OCI-LY7 (cell line): ENCODE results near the gene ZFR2. TPM values are rescaled to one million over a fixed set of nuclear protein-coding genes. Genes with fewer than 3 reads are reported as not detected.

Experiments
- BruUV-seq: library from RNA; stranded (reverse); fragments of 400-500 nt; replicated peaks from 2 replicates; lab custom pipeline; 2021; lab: Mats Ljungman, UMichigan
- CTCF ChIA-PET: fragments of 300-600 bp; sonication (Branson Sonifier 250); formaldehyde crosslinking; loops from one replicate; lab custom pipeline; 2022; ENCODE audit warnings: antibody characterized with exemption; ENCODE audit not compliant: unreplicated experiment; lab: Charles Lee
- POLR2A ChIA-PET: fragments of 300-600 bp; sonication (Branson Sonifier 250); formaldehyde crosslinking; loops from one replicate; lab custom pipeline; 2022; ENCODE audit warnings: antibody characterized with exemption; lab: Charles Lee
- DNase-seq: peaks from one replicate; pipeline ENCODE4 v3.0.0-alpha.2; 2015; ENCODE audit warnings: low spot score
- H2AFZ ChIP-seq: fragments of 200-600 bp; sonication (generic), shearing (Covaris generic); 2 replicates; pipeline ENCODE4 v1.6.1; 2014; ENCODE audit warnings: mild to moderate bottlenecking, antibody characterized with exemption, low read length, moderate library complexity
- H3K27ac ChIP-seq: fragments of 200-600 bp; sonication (generic); 2 replicates; pipeline ENCODE4 v1.5.1; 2014; ENCODE audit warnings: mixed run types, low read depth, mild to moderate bottlenecking, moderate library complexity, low read length, inconsistent platforms; ENCODE audit not compliant: poor library complexity, severe bottlenecking
- H3K36me3 ChIP-seq: fragments of 200-600 bp; sonication (generic); 2 replicates; pipeline ENCODE4 v1.6.1; 2014; ENCODE audit warnings: mild to moderate bottlenecking, antibody characterized with exemption, low read length, moderate library complexity, mixed read lengths; ENCODE audit not compliant: insufficient read depth
- H3K4me1 ChIP-seq: fragments of 200-600 bp; sonication (generic); 2 replicates; pipeline ENCODE4 v1.5.1; 2014; ENCODE audit warnings: mild to moderate bottlenecking, low read length; ENCODE audit not compliant: insufficient read depth, poor library complexity, severe bottlenecking
- H3K4me2 ChIP-seq: fragments of 200-600 bp; sonication (generic); 2 replicates; pipeline ENCODE4 v1.6.1; 2014; ENCODE audit warnings: mild to moderate bottlenecking, low read length
- H3K4me3 ChIP-seq: fragments of 200-600 bp; sonication (generic); 2 replicates; pipeline ENCODE4 v1.5.1; 2014; ENCODE audit warnings: mild to moderate bottlenecking, low read depth, low read length; ENCODE audit not compliant: poor library complexity, severe bottlenecking
- H3K79me2 ChIP-seq: fragments of 200-600 bp; sonication (generic); 2 replicates; pipeline ENCODE4 v1.6.1; 2016; ENCODE audit warnings: low read depth, mild to moderate bottlenecking, low read length, moderate library complexity, mixed read lengths; ENCODE audit not compliant: insufficient read depth
- H3K9me2 ChIP-seq: fragments of 200-600 bp; sonication (generic); 2 replicates; pipeline ENCODE4 v1.6.1; 2016; ENCODE audit warnings: mild to moderate bottlenecking, low read length, mixed read lengths; ENCODE audit not compliant: insufficient read depth
- H3K9me3 ChIP-seq: fragments of 200-600 bp; sonication (generic); 2 replicates; pipeline ENCODE4 v1.6.1; 2014; ENCODE audit warnings: mild to moderate bottlenecking, mixed run types, low read length, mixed read lengths
- H4K20me1 ChIP-seq: fragments of 200-600 bp; sonication (generic); 2 replicates; pipeline ENCODE4 v1.6.1; 2014; ENCODE audit warnings: mild to moderate bottlenecking, antibody characterized with exemption, low read length, moderate library complexity, mixed read lengths; ENCODE audit not compliant: insufficient read depth
- CTCF ChIP-seq: fragments of 200-600 bp; sonication (generic); conservative IDR thresholded peaks from 2 replicates; pipeline ENCODE4 v1.5.1; 2014; ENCODE audit warnings: mild to moderate bottlenecking, antibody characterized with exemption, low read length, moderate library complexity, mixed read lengths
- EZH2phosphoT487 ChIP-seq: fragments of 200-600 bp; sonication (generic); IDR thresholded peaks from 2 replicates; pipeline ENCODE4 v1.6.1; 2018; ENCODE audit warnings: low read depth, borderline replicate concordance, mild to moderate bottlenecking, mixed run types, antibody characterized with exemption, low read length, moderate library complexity, mixed read lengths
- intact Hi-C: fragments of 100-400 bp; cut with micrococcal nuclease; formaldehyde crosslinking; loops from one replicate; pipeline ENCODE4 v1.10.0; 2022; ENCODE audit not compliant: unreplicated experiment
- total RNA-seq, 2 experiments: library from RNA; depleted of rRNA in 1 of 2; stranded (reverse); fragments of >200 nt in 1 of 2; shearing (Covaris generic) in 1 of 2; gene quantifications; 2 replicates each; pipeline ENCODE4 v1.2.3, GENCODE V29; 2014 to 2022

The ZFR2 gene
- total RNA-seq, 2 experiments from 2014 or later = not detected

DNA sequence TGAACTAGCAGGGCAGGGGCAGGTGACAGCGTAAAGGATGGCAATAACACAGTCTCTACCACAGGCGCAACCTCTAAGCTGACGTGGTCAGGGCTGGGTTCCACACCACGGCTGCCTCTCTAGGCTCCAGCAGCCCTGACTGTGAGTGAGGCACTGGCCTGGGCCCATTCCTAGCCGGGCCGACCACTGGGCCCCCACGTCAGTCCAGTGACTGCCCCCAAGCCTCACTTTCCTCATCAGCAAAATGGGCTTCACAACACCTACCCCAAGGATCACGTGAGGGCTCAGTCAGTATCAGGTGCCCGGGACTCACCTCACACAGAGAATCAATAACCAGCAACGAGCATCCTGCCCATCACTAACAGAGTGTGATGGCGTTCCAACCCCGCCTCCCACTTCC lies 5.2 kb downstream of the ZFR2 start:
- intact Hi-C loops = no loop called here
- no peak overlapping the region for H2AFZ ChIP-seq
- no peaks in the 10 kb centered on the region for H3K79me2 ChIP-seq
- no peaks in the 10 kb centered on the region for H3K4me1 ChIP-seq
- no peak overlapping the region for H3K27ac ChIP-seq
- CTCF ChIA-PET = no interaction called here
- H3K9me2 ChIP-seq = no peaks in the 10 kb centered on the region
- POLR2A ChIA-PET = no interaction called here
- H3K36me3 ChIP-seq = no peaks in the 10 kb centered on the region
- H4K20me1 ChIP-seq = no peaks in the 10 kb centered on the region
- DNase-seq = no peak
- no peak overlapping the region for H3K4me2 ChIP-seq
- H3K4me3 ChIP-seq = no peak overlapping the region
- H3K9me3 ChIP-seq = no peaks in the 10 kb centered on the region
- no TSS peak for BruUV-seq
- TF ChIP-seq CTCF (no peak), EZH2phosphoT487 (no peak)

DNA sequence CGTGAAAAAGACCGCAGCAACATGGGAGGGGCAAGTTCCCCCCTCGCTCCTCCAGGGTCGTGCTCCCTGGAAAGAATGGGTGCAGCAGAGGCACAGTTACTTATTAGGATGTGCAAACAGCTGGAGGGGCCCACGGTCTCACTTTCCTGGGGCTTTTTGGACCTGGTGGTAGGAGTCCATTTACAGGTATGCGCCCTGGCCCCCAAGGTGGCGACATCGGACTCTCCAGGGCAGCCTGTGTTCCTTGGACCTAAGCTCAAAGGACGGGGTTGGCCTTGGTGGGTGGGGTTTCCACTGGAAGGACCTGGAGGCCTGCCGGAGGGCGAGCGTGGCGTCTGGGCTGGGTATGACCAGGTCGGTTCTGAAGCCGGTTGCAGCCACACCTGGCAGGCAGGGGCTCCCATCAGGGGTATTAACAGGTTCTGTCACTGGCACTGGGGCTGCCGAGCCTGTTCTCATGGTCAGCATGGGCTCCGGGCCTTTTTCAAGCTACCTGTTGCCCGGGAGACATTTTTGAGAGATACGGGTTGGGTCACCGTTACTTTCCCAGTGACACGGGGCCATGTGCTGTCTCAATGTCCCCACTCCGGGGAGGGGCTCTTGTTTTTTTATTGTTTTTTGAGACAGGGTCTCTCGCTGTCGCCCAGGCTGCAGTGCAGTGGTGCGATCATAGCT lies 5.9 kb downstream of the ZFR2 start:
- ChIA-PET CTCF (no interaction called here), POLR2A (no interaction called here)
- no TSS peak for BruUV-seq

More for the DNA sequence above, 5.9 kb downstream of the ZFR2 start:
- H3K9me2 ChIP-seq = no peaks in the 10 kb centered on the region
- intact Hi-C loops = no loop called here
- H3K27ac ChIP-seq = no peak overlapping the region
- H3K79me2 ChIP-seq = no peaks in the 10 kb centered on the region
- no peaks in the 10 kb centered on the region for H3K9me3 ChIP-seq
- H3K4me2 ChIP-seq = no peak overlapping the region
- DNase-seq = no peak
- H2AFZ ChIP-seq = no peak overlapping the region
- H3K4me3 ChIP-seq = no peak overlapping the region
- no peaks in the 10 kb centered on the region for H4K20me1 ChIP-seq
- no peaks in the 10 kb centered on the region for H3K36me3 ChIP-seq
- TF ChIP-seq EZH2phosphoT487 (no peak), CTCF (no peak)
- no peaks in the 10 kb centered on the region for H3K4me1 ChIP-seq
